NCI-H748 treated with DMSO at 0.1 percent for 48 hours (cell line): Measurements from ENCODE around the gene IFNA5.

ENCODE experiments used
- DNase-seq: peaks from one replicate; lab custom pipeline; 2025; lab: John Stamatoyannopoulos, UW

The IFNA5 gene

GRCh38 chr9:21305213-21305612 lies at the start of gene IFNA5:
TSS of gene IFNA5 (minus strand) at chr9:21305313. CDS start at chr9:21305256, 57 bp downstream.
- no peak for DNase-seq

- DNase-seq, result no peak
These were observed 45.7 kb upstream of the IFNA5 start, which contains the start of gene IFNA6 for GRCh38 chr9:21350787-21351186. TSS of gene IFNA6 (minus strand) at chr9:21350887. CDS start at chr9:21350887, 0 bp downstream.

GRCh38 chr9:21348430-21348970 lies 43.4 kb upstream of the IFNA5 start:
- DNase-seq, result no peak

- no peak for DNase-seq
These were observed 35.6 kb upstream of the IFNA5 start for GRCh38 chr9:21340735-21341134.

GRCh38 chr9:21336457-21336856 lies 31.3 kb upstream of the IFNA5 start:
- DNase-seq, result no peak

- peak; percentile 78 for DNase-seq
These were observed 29.9 kb upstream of the IFNA5 start, which contains the start of gene KLHL9 for GRCh38 chr9:21334701-21335632. TSS of gene KLHL9 (minus strand) at chr9:21335404. CDS start at chr9:21334859, 545 bp downstream.

GRCh38 chr9:21333226-21333625 lies 28.1 kb upstream of the IFNA5 start:
- DNase-seq, result no peak

GRCh38 chr9:21331676-21332402 lies 26.7 kb upstream of the IFNA5 start:
- DNase-seq, result no peak

GRCh38 chr9:21326526-21327139 lies 21.5 kb upstream of the IFNA5 start:
- peak; percentile 64 for DNase-seq

GRCh38 chr9:21324047-21324446 lies 18.9 kb upstream of the IFNA5 start:
- no peak for DNase-seq

- no peak for DNase-seq
These were observed 17.9 kb upstream of the IFNA5 start for GRCh38 chr9:21322911-21323461.

- no peak for DNase-seq
These were observed 15.4 kb upstream of the IFNA5 start for GRCh38 chr9:21320465-21320864.

- DNase-seq, result peak; percentile 29
These were observed 13.1 kb upstream of the IFNA5 start for GRCh38 chr9:21317956-21318923.

- no peak for DNase-seq
These were observed 11.7 kb upstream of the IFNA5 start for GRCh38 chr9:21316860-21317259.

- no peak for DNase-seq
These were observed 11.1 kb upstream of the IFNA5 start for GRCh38 chr9:21316032-21316842.

- DNase-seq, result no peak
These were observed 9.0 kb upstream of the IFNA5 start for GRCh38 chr9:21314152-21314551.

- DNase-seq, result no peak
These were observed 6.8 kb upstream of the IFNA5 start for GRCh38 chr9:21311889-21312288.

GRCh38 chr9:21295992-21296391 lies 9.1 kb downstream of the IFNA5 start:
- DNase-seq, result no peak

GRCh38 chr9:21294904-21295538 lies 10.1 kb downstream of the IFNA5 start:
- DNase-seq, result no peak
